CD14-positive monocyte (primary cell): ENCODE results near the gene PPP6R3. TPM values are rescaled to one million over a fixed set of nuclear protein-coding genes. Genes with fewer than 3 reads are reported as not detected.

Experiments
- DNase-seq, 3 donors: peaks; one replicate each; pipeline ENCODE4 v3.0.0-alpha.2; 2011 to 2022
- H2AFZ ChIP-seq: 2 replicates; pipeline ENCODE4 v1.6.0; 2012; ENCODE audit warnings: mild to moderate bottlenecking, low read depth, low read length, inconsistent platforms; ENCODE audit not compliant: insufficient read depth, poor library complexity, severe bottlenecking
- H3K27ac ChIP-seq, 2 donors: 1 replicate in 1 of 2; 2 replicates in 1 of 2; pipeline ENCODE4 v1.5.1; 2012 to 2013; ENCODE audit warnings: low read length in 2 of 2, control low read depth in 1 of 2, inconsistent platforms in 1 of 2, low read depth in 1 of 2, mild to moderate bottlenecking in 1 of 2
- H3K27me3 ChIP-seq, 2 donors: one replicate each; pipeline versions ENCODE4 v1.6.0 to v1.6.1; 2011 to 2013; ENCODE audit warnings: low read length in 2 of 2; ENCODE audit not compliant: control insufficient read depth in 2 of 2, insufficient read depth in 2 of 2
- H3K36me3 ChIP-seq, 2 donors: replicated peaks in 1 of 2; 1 replicate in 1 of 2; 2 replicates in 1 of 2; pipeline versions ENCODE4 v1.5.1 to v1.6.1; 2012 to 2013; ENCODE audit warnings: low read length in 2 of 2, control low read depth in 1 of 2, inconsistent platforms in 1 of 2, mild to moderate bottlenecking in 1 of 2; ENCODE audit not compliant: insufficient read depth in 2 of 2, control insufficient read depth in 1 of 2
- H3K4me1 ChIP-seq, 2 donors: 1 replicate in 1 of 2; 2 replicates in 1 of 2; pipeline versions ENCODE4 v1.5.1 to v1.6.1; 2012 to 2013; ENCODE audit warnings: low read length in 2 of 2, control low read depth in 1 of 2, inconsistent platforms in 1 of 2, mild to moderate bottlenecking in 1 of 2, moderate library complexity in 1 of 2; ENCODE audit not compliant: insufficient read depth in 2 of 2, control insufficient read depth in 1 of 2
- H3K4me2 ChIP-seq: replicated peaks from 2 replicates; pipeline ENCODE3; 2012; ENCODE audit warnings: low read length, moderate library complexity, mild to moderate bottlenecking; ENCODE audit not compliant: poor library complexity, severe bottlenecking; ENCODE audit errors: extremely low read depth
- H3K4me3 ChIP-seq, 3 experiments: fragments of 200-600 bp in 1 of 3; sonication (generic) in 1 of 3; replicated peaks in 1 of 3; 1 replicate in 2 of 3; 2 replicates in 1 of 3; pipeline ENCODE4 v1.5.1; 2011 to 2013; ENCODE audit warnings: low read length in 3 of 3, mild to moderate bottlenecking in 3 of 3, control low read depth in 2 of 3, low read depth in 2 of 3, inconsistent platforms in 1 of 3, moderate library complexity in 1 of 3
- H3K79me2 ChIP-seq: 2 replicates; pipeline ENCODE4 v1.6.0; 2012; ENCODE audit warnings: mild to moderate bottlenecking, control low read depth, inconsistent platforms, low read length, moderate library complexity; ENCODE audit not compliant: insufficient read depth
- H3K9ac ChIP-seq: 2 replicates; pipeline ENCODE4 v1.6.0; 2017; ENCODE audit warnings: low read length, mild to moderate bottlenecking; ENCODE audit not compliant: insufficient read depth, poor library complexity, severe bottlenecking
- H3K9me3 ChIP-seq, 2 donors: replicated peaks in 1 of 2; 1 replicate in 1 of 2; 2 replicates in 1 of 2; pipeline versions ENCODE4 v1.5.1 to v1.6.1; 2012 to 2013; ENCODE audit warnings: low read length in 2 of 2, control low read depth in 1 of 2; ENCODE audit not compliant: control insufficient read depth in 1 of 2, insufficient read depth in 1 of 2
- H4K20me1 ChIP-seq: 2 replicates; pipeline ENCODE4 v1.6.0; 2012; ENCODE audit warnings: mild to moderate bottlenecking, low read length, control low read depth, moderate library complexity; ENCODE audit not compliant: insufficient read depth
- H3K27ac Mint-ChIP-seq, 7 donors: one replicate each; pipeline ENCODE4 v1.8.0; 2020; ENCODE audit warnings: mild to moderate bottlenecking in 7 of 7, mixed read lengths in 7 of 7, moderate library complexity in 6 of 7, inconsistent platforms in 2 of 7
- H3K27me3 Mint-ChIP-seq, 3 donors: one replicate each; pipeline ENCODE4 v1.8.0; 2021 to 2022; ENCODE audit warnings: low read depth in 3 of 3, mild to moderate bottlenecking in 3 of 3, mixed read lengths in 3 of 3, moderate library complexity in 3 of 3, inconsistent platforms in 1 of 3
- H3K36me3 Mint-ChIP-seq, 2 donors: one replicate each; pipeline ENCODE4 v1.8.0; 2020; ENCODE audit warnings: mixed read lengths in 2 of 2, inconsistent platforms in 1 of 2, mild to moderate bottlenecking in 1 of 2
- H3K4me1 Mint-ChIP-seq: one replicate; pipeline ENCODE4 v1.8.0; 2020; ENCODE audit warnings: mild to moderate bottlenecking, mixed read lengths
- H3K4me3 Mint-ChIP-seq, 2 donors: one replicate each; pipeline ENCODE4 v1.8.0; 2020; ENCODE audit warnings: mild to moderate bottlenecking in 2 of 2, mixed read lengths in 2 of 2, moderate library complexity in 1 of 2
- H3K9me3 Mint-ChIP-seq, 7 donors: one replicate each; pipeline ENCODE4 v1.8.0; 2020 to 2022; ENCODE audit warnings: mixed read lengths in 7 of 7, mild to moderate bottlenecking in 6 of 7, moderate library complexity in 6 of 7, inconsistent platforms in 2 of 7
- WGBS: methylation state at CpG from one replicate; pipeline ENCODE4 v1.1.5; 2013; ENCODE audit warnings: missing lambda C conversion rate; ENCODE audit not compliant: insufficient coverage; 5-methylcytosine and 5-hydroxymethylcytosine counted together
- intact Hi-C, 2 donors: fragments of 100-400 bp; cut with micrococcal nuclease; formaldehyde crosslinking; loops; one replicate each; pipeline versions ENCODE4 v1.15.0 to v1.15.1; 2023
- polyA plus RNA-seq, 3 donors: library from polyadenylated mRNA; depleted of rRNA in 1 of 3; unstranded in 2 of 3; stranded (reverse) in 1 of 3; fragments of 300-500 nt in 2 of 3; fragments of >200 nt in 1 of 3; fragmentation: Illumina TruSeq in 2 of 3; gene quantifications; 1 replicate in 2 of 3; 2 replicates in 1 of 3; pipeline ENCODE4 v1.2.3, GENCODE V29; 2012 to 2021
- TF ChIP-seq, protein P1 (sequence below): fragments of 200-600 bp; IDR thresholded peaks from one replicate; pipeline ENCODE4 v1.8.0; 2022; ENCODE audit warnings: antibody characterized with exemption, mild to moderate bottlenecking

Gene PPP6R3
- polyA plus RNA-seq, 3 donors, result 22.9 to 39.4 (median 38.1) TPM

DNA sequence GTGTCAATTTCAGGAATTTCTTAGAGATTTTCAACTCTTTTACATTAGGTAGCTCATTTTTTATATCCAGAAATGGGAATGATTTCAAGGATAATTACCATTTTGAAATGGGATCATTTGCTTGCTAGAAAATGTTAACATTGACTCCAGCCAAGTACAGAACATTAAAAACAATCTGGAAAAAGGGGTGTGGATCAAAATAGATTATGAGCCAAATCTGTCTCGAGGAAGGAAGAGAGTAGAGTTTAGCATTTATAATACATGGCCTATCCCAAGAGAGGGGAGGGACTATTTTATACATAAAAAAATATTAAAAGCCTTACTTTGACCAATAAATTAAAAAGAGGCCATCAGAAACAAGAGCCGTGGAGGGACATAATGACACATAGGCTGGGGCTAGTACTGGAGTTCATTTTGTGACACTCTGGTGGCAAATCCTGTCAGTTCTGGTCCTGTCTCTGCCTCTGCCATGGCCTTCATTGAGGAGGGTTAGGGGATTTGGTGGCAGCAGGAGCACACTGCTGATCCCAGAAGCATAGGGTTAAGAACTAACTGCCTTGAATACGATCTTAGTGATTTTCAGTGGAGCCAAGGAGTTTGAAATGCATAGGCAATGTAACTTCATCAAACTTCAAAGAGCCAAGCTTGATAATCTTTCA lies 20.4 kb downstream of the PPP6R3 start:
- peaks cover 0 to 2% (median 0%) of the 10 kb centered on the region in 7 donors for H3K9me3 Mint-ChIP-seq
- Histone ChIP-seq H3K4me3 (no peak overlapping the region), H3K27me3 (no peaks in the 10 kb centered on the region), H3K4me2 (no peak overlapping the region), H3K36me3 (peaks cover 0 to 5% of the 10 kb centered on the region in 2 donors), H3K9me3 (no peaks in the 10 kb centered on the region), H3K79me2 (peaks cover 98% of the 10 kb centered on the region), H2AFZ (no peak overlapping the region), H4K20me1 (peaks cover 98% of the 10 kb centered on the region), H3K4me1 (no peaks in the 10 kb centered on the region), H3K27ac (peak overlapping the region in 1 of 2 donors; percentile 49), H3K9ac (no peak overlapping the region)
- H3K36me3 Mint-ChIP-seq, result peaks cover 5 to 6% of the 10 kb centered on the region in 2 donors
- TF ChIP-seq, protein P1, sequence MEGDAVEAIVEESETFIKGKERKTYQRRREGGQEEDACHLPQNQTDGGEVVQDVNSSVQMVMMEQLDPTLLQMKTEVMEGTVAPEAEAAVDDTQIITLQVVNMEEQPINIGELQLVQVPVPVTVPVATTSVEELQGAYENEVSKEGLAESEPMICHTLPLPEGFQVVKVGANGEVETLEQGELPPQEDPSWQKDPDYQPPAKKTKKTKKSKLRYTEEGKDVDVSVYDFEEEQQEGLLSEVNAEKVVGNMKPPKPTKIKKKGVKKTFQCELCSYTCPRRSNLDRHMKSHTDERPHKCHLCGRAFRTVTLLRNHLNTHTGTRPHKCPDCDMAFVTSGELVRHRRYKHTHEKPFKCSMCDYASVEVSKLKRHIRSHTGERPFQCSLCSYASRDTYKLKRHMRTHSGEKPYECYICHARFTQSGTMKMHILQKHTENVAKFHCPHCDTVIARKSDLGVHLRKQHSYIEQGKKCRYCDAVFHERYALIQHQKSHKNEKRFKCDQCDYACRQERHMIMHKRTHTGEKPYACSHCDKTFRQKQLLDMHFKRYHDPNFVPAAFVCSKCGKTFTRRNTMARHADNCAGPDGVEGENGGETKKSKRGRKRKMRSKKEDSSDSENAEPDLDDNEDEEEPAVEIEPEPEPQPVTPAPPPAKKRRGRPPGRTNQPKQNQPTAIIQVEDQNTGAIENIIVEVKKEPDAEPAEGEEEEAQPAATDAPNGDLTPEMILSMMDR, result no peak
- H3K27me3 Mint-ChIP-seq, result no peaks in the 10 kb centered on the region
- intact Hi-C loops, result no loop called here
- no peak for DNase-seq
- peak overlapping the region in 2 of 7 donors; percentile 44 to 52 for H3K27ac Mint-ChIP-seq
- H3K4me1 Mint-ChIP-seq, result peaks cover 20% of the 10 kb centered on the region
- no CpG with 5 or more reads among the region's 3 CpGs for WGBS
- H3K4me3 Mint-ChIP-seq, result no peak overlapping the region

GRCh38 chr11:68481579-68482240 lies 21.2 kb downstream of the PPP6R3 start:
- peak overlapping the region in 2 of 7 donors; percentile 11 to 44 for H3K27ac Mint-ChIP-seq
- H3K4me3 ChIP-seq, result no peak overlapping the region
- TF ChIP-seq, protein P1, result no peak
- H3K9me3 ChIP-seq, result no peaks in the 10 kb centered on the region
- no peak for DNase-seq
- H3K4me2 ChIP-seq, result no peak overlapping the region
- peaks cover 100% of the 10 kb centered on the region for H3K79me2 ChIP-seq
- H3K4me1 Mint-ChIP-seq, result peaks cover 25% of the 10 kb centered on the region
- no peaks in the 10 kb centered on the region for H3K27me3 ChIP-seq
- peak overlapping the region in 1 of 2 donors; percentile 49 for H3K27ac ChIP-seq
- peaks cover 3 to 6% of the 10 kb centered on the region in 2 donors for H3K36me3 Mint-ChIP-seq
- H3K9ac ChIP-seq, result no peak overlapping the region
- H3K4me3 Mint-ChIP-seq, result no peak overlapping the region
- intact Hi-C loops, result no loop called here
- H2AFZ ChIP-seq, result no peak overlapping the region
- H3K36me3 ChIP-seq, result peaks cover 0 to 5% of the 10 kb centered on the region in 2 donors
- H4K20me1 ChIP-seq, result peaks cover 99% of the 10 kb centered on the region
- WGBS, result 94% methylated on average over 3 of the region's 6 CpGs
- H3K4me1 ChIP-seq, result no peaks in the 10 kb centered on the region
- H3K27me3 Mint-ChIP-seq, result no peaks in the 10 kb centered on the region
- peaks cover 0 to 2% (median 0%) of the 10 kb centered on the region in 7 donors for H3K9me3 Mint-ChIP-seq
